Stimulated activated CD8-positive, alpha-beta memory T cell treated with anti-CD3 and anti-CD28 coated beads, Interleukin-15, amount 100 ng/mL, for 24 hours (primary cell): ENCODE results near the gene GRK5.
"Not testable (repeated sequence)": the region's sequence is repeated elsewhere in the genome, so short reads cannot be mapped to it uniquely, and the experiment has no call there.

Source experiments
- DNase-seq: peaks from one replicate; pipeline ENCODE4 v3.0.0-alpha.2; 2020; ENCODE audit warnings: low read depth

GRK5 gene

DNA sequence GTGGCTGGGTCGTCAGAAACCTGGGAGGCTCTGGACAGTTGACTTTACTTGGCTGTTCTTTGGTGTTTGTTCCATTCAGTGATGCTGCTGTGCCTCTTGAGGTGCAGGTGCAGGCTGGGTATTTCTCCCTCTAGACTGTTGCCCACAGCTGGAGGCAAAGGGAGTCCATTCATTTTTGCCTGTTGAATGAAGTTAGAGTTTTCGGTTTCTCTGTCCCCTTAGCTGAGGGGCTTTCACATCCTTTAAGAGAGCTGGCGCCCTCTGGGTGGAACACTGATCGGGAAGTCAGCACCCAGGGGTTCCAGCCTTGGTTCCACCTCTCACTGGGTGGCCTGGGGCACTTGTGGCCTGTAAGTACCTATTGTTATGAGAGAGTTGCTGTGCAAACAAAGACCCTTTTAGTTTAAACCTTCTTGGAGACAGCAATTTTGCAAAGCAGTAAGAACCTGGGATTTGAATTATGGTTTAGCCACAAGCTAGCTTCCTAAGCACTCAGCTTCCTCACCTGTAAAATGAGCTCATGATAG lies 67.2 kb downstream of the GRK5 start:
- no peak for DNase-seq

DNA sequence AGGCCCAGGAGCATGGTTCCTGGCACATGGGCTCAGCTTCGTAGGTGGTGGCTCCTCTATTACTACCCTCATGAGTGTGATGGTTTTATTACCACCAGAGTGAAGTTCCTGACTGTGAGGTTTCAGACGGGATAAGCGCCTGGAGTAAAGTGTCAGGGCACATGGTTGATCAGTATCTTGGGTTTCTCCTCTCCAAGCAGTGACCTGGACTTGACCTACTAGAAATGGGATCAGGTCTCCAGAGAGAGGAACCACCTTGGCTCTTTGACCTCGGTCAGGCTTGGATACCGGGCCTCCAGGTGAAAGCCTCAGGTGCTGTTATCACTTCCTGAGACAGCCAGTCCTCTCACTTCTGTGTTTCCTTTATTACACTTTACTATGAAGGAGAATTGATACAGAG lies 67.7 kb downstream of the GRK5 start:
- DNase-seq, result no peak

DNA sequence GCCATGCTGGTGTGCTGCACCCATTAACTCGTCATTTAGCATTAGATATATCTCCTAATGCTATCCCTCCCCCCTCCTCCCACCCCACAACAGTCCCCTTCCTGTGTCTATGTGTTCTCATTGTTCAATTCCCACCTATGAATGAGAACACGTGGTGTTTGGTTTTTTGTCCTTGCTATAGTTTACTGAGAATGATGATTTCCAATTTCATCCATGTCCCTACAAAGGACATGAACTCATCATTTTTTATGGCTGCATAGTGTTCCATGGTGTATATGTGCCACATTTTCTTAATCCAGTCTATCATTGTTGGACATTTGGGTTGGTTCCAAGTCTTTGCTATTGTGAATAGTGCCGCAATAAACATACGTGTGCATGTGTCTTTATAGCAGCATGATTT lies 68.8 kb downstream of the GRK5 start:
- not testable (repeated sequence) for DNase-seq

DNA sequence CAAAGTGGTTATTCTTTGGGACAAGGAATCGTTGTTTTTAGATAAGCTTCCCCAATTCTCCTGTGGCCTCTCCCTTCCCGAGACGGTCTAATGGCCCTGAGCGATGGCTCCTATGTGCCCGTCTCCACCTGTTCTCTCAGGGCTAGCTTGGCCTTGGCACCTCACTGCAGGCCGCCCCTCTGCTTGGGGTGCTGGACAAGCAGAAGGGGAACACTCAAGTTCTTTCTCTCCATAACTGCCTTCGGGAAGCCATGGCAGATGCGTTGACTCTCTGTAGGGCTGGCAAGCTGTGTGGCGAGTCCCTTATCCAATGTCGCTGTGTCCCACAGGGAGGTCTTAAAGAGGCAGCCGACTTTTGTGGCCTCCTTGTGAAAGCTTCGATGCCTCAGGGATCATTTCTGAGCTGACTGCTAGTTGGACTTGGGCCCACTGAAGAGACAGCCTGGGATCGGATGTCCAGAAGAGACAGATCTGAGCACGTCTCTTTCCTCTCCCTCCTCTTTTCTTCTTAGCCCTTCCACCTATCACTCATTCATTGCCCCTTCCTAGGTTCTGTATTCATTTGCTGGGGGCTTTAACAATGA lies 70.8 kb downstream of the GRK5 start:
- DNase-seq, result no peak

DNA sequence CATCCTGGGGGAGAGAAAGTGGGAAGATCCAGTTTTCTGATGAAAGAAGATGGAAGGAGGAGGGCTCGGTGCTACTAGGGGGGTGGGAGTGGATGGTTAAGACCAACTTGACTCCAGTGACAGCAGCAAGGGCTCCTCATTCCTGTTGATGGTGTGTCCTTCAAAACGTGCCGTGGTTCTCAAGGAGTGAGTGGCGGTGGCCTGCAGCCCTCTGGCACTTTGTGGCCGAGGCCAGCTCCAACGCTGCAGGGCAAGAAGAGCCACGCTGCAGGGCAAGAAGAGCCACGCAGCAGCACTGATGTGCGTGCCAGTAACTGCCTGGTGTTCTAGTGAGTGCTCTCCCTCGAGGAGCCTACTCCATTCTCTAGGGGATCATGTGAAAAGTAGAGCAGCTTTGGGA lies 72.1 kb downstream of the GRK5 start:
- no peak for DNase-seq

DNA sequence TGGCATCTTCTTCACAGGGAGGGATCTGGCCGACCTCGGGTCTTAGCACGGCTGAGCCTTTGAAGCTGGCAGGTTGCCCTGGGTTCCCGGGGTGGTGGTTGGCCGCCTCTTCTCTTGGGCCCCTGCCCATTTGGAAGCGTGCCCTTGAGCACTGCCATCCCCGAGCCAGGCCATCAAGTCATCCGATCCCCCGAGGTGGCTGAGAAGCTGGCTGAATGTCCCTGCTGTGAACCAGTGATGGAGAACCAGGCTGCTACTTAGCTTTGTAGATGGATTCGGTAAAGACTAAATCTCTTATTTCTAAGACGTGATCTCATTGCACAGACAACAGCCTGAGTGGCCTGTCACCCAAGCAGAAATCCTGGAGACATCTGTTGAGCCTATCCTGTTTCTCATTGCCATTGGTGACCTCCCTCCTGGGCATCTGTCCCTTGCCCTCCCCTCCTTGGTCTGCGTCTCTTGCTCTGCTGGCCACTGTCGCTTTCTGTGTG lies 74.3 kb downstream of the GRK5 start:
- no peak for DNase-seq

DNA sequence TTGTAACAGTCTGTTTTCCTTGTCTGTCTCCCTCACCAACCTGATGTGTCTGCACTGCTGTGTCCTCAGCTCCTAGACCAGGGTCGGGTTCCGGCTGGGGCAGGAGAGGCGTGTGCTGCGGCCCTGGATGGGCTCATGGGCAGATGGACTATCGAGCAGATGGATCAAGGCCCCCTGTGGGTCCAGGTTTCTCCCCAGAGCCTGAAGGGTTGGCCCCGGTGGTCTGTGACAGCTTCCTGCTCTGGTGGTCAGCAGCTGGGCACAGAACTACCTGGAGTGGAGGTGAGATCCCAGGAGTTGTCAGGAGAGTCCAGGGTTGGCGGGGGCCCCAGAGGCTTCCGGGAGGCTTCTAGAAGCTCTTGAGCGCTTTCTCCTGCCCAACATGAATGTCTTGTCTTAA lies 75.1 kb downstream of the GRK5 start:
- DNase-seq, result no peak

DNA sequence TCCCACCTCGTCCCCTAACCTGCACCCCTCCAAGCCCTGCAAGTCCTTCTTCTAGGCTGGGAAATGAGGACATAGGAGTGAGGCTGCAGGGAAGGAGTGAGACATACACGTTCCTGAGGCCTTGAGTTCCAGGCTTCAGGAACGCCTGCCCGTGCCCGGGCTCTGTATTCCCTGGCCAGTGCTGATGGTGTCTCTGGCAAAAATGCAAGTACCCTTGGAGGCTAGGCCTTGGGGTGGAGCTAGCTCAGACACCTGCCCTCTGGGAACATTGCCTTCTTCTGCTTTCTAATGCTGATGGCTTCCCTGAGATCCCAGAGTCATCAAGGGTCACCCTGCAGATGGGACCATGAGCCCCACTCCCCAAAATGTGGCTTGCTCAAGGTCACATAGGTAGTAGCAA lies 76.0 kb downstream of the GRK5 start:
- DNase-seq, result no peak

DNA sequence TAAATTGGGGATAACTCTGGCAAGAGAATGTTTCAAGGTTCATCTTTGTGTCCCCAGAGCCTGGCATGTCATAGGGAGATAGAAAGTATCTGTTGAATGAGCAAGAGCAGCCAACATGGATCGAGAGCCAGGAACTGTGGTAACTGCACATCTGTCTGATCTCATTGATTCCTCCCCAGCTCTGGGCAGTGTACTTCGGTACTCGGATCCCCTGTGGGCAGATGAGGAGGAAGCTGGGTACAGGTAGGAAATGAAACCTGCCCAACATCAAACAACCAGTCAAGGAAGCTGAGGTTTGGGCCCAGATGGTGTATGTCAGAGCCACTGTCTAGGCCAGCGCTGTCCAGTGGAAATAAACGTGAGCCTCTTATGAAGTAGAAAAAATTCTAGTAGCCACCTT lies 76.4 kb downstream of the GRK5 start:
- no peak for DNase-seq

DNA sequence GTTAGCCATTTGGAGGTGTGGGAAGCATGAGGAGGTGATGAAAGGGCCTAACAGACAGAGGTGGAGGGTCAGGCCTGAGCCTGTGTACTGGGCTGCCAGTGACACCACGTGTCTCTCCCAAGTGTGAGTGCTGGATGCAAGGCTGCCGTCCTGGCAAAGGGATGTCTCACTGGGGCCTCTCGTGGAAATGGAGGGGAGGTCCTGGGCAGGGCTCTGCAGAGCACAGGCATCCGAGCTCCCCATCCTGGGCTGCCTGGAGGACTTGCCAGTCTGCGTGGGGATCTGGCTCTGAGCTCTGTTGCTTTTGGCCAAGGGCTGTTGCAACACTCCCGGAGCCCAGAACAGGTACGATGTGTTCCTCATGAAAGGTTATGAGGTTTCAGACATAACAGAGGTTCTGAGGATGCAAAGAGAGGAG lies 77.3 kb downstream of the GRK5 start:
- no peak for DNase-seq

DNA sequence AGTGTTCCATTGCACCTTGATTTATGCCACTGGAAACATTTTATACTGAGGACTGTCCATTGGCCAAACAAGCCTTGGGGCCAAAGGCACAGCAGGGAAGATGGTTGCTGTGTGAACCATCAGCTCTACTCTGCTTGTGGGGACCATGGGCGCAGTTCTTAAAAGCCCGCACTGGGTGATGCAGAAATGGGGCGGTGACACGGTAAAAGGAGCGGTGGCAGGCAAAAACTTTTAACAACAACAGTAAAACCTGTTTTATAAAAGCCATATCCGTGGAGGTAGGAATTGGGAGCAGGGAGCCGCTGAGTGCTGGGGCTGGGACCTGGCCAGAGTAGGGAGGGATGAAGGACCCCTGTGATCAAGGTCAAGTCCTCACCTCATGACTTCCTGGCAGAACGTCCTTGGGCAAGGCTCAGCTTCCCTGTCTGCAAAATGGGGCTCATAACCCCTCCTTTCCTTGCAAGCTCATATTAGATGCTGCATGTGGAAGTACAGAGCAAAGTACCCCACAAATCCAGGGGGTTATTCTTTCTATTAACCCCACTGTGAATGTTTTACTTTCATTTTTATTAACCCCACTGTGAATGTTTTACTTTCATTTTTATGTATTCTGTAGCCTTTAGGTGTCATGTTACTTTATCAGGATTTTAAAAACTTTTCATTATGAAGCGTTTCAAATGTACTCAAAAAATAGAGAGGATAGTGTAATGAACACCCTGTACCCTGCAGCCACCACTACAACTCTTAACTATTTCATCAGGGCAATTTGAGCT lies 78.3 kb downstream of the GRK5 start:
- no peak for DNase-seq

DNA sequence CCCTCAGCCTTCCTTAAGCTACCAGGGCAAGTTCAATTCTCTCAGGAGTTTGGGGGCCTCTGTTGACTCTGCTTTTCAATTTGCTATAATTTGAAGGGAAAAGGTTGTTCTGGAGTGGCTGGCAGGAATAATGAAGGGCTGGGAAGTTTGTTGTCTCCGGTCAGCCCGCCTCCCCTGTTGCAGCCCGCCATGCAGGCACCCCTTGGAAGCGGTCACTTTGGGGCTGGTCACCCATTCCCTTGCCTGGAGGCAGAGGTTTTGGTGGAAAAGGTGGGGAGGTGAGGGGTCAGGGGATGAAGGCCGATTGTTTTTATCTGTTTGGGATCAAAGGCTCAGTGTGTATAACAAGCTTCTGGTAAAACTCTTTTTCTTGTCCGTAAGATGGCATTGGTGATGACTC lies 79.1 kb downstream of the GRK5 start:
- DNase-seq, result no peak

DNA sequence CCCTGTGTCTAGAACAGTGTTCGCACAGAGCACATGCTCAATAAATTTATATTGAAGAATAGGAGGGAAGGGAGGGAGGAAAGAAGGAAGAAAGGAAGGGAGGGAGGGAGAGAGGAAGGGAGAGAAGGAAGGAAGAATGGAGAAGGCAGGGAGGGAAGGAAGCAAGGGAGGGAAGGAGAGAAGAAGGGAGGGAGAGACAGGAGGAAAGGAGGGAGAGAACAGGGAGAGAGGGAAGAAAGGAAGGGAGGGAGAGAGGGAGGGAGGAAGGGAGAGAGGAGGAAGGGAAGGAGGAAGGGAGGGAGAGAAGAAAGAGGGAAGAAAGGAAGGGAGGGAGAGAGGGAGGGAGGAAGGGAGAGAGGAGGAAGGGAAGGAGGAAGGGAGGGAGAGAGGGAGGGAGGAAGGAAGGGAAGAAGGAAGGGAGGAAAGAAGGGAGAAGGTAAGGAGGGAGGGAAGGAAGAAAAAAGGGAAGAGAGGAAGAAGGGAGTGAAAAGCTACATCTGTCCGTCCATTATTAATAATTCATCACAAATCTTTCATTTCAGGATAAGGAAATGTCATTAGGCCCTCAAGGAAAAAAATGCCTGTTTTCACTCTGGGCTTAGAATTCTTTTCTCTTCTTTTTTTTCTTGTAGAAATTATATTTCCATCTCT lies 79.7 kb downstream of the GRK5 start:
- no peak for DNase-seq

DNA sequence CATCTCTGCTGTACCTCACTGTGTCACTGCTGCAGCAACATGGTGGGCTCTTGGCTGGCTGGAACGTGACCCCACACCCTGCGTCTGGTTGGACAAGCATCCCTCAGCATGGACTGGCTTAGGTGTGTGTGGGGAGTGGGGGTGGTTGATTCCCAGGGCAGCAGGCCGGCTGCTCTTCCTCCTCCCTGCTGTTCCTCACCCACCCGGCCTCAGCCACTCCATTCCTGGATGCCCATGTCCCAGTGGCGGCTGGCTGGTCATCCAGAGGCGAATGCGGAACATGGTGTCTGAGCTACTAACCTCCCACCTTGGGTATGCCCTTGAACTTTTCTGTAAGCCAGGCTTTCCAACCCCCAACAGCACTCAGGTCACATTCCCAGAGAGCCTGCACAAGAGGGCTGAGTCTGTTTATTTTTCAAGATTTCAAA lies 81.2 kb downstream of the GRK5 start:
- DNase-seq, result no peak

DNA sequence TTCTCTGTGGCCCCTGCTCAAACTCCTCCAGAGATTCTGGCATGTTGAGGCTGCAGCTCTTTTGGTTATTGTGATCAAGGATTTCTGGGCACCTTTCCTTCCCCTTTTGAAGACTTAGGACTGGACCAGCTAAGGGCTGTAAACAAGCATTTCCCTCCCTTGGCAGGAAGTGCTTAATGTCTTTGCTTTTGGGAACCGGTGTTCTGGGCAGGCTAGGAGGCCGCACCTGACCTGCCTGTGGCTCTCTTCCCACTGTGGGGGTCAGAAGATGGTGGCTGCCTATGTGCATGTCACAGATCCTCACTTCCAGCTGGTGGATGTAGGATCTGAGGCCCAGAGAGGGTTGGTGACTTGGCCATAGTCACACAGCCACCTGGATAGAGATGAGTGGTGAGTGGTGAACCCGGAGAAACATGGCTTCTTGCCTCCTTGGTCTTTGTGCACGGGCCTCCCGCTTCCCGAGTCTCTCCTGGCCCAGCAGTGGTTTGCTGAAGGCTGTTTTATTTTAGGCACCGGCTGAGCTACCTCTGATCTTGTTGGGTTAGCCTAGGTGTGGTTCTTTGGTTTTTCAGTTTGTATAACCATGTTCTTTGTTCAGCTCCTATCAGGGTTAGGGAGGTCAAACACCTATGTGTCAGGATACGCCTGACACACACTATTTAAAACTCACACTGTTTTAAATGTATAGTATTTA lies 82.0 kb downstream of the GRK5 start:
- DNase-seq, result no peak

DNA sequence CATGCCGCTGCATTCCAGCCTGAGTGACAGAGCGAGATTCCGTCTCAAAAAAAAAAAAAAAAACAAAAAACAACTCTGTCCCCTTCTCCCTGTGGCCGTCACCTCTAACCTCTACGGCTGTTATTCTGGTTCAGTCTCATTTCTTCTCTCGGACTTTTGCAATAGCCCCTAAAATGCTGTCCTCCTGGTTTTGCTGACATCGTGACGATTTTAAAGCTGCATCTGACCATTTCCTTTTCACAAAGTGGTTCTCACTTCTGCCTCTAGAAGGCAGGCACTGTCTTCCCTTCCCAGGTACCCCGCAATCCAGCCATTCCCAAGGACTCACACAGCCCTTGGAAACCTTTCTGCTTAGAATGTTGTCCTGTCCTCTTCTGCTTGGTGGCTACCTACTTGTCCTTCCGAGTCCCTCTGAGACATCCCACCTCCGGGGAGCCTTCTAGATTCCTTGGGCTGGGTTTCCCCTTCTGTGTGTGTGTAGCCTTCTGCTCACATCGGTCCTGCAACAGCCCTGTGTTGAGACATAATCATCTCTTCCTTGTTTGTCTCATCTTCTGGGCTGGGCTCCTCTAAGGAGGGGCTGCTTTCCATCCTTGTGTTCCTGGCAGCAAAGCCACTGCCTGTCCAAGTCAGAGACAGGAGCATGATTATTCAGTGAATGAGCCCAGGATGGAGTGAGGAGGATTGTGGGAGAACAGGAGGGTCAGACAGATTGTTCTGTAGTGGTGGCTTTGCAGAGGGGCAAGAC lies 83.1 kb downstream of the GRK5 start:
- DNase-seq, result no peak

DNA sequence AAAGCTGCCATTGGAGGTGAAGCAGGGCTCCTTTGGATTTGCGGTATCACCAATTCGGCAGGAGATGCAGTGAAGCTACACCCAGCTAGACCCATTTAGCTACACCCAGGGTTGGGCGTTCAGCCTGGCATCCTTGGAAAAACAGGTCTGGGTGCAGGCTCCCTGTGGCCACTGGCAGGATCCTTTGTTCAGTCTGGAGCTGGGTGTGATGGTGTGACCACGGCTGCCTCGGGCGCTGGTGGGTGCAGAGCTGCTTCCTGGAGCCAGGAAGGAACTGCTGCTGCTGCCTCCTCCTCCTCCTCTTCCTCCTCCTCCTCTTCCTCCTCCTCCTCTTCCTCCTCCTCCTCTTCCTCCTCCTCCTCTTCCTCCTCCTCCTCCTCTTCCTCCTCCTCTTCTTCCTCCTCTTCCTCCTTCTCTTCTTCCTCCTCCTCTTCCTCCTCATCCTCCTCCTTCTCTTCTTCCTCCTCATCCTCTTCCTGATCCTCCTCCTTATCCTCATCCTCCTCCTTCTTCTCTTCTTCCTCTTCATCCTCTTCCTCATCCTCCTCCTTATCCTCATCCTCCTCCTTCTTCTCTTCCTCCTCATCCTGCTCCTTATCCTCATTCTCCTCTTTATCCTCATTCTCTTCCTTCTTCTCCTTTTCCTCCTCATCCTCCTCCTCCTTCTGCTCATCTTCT lies 84.0 kb downstream of the GRK5 start:
- DNase-seq, result no peak

DNA sequence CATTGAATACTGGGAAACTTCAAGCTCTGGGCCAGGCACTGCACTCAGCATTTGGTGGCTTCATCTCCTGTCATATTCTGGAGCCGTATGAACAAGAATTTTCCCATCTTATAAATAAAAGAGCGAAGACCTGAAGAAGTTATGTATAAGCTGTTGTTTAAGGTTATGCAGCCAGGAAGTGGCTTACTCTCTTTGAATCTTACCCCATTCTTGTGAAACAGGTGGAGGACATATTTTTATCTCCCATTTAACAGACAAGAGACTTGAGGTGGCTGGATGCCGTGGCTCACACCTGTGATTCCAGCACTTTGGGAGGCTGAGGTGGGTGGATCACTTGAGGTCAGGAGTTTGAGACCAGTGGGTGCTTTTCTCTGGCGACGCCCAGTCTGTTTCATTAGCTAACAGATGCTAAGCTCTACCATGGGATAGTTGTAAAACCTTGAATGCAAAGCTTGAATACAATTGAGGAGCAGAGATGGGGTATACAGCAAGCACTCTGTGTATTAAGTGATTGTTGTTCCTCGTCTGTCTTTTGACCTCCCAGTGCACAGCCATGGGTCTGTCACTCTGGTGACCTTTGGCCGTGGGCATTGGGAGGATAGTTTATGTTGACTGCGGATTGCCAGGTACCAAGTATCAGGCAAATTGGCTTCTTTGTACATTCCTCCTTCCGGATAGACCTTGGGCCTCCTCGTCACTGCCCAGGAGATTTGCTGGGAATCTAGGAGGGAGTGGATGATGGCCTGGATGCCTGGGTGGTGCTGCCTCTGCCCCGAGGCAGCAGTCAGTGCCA lies 85.8 kb downstream of the GRK5 start:
- no peak for DNase-seq

DNA sequence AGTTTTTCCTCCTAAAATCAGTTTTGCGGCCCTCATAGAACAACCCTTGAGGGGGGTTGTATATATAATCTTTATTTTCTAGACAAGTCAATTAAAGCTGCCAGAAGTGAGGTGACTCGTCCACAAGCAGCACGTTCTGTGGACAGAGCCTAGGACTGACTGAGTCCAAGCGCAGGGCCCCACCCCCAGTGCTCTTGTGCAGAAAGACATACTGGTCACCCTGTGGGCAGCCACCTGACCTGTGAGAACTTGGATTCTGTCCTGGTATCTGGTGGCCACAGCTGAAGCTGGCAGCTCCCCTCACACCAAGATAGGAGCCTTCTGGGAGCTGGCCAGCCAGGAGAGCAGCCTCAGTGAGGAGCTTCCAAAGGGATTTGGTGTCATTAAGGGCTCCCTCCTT lies 89.3 kb downstream of the GRK5 start:
- DNase-seq, result no peak

DNA sequence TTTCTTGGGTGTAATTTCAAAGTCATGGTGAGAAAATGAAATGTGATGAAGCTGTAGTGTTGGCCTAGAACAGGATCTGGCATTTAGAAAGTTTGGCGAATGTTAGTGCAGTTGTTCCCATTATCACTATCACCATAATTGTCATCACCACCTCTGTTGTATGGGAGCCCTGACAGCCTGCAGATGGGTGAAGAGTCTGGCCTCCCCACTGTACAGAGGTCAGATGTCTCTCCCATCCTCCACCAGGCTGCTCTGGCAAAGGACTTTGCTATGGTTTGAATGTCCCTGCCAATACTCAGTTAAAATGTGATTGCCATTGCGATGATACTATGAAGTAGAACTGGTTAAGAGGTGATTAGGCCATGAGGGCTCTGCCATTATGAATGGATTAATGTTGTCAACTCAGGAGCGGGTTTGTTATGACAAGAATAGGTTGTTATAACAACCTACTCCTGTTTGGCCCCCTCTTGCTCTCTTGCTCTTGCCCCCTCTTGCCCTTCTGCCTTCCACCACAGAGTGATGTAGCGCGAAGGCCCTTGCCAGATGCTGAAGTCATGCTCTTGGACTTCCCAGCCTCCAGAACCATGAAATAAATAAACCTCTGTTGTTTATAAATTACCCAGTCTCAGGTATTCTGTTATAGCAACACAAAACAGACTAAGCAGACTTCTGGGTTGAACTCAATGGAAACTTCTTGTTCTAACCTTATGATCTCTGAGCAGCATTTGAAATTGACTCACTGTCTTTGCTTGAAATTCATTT lies 90.0 kb downstream of the GRK5 start:
- no peak for DNase-seq
